ENCODE measurements around the gene SLC66A1. TPM values are rescaled to one million over a fixed set of nuclear protein-coding genes. Genes with fewer than 3 reads are reported as not detected.

The SLC66A1 gene
- total and polyA plus RNA-seq, 9 of the 15 experiments (the other 6 are each of a cell fraction or from before 2014, with no cell fraction given), result 1.2 to 40.8 (median 18.6) TPM

GRCh38 chr1:19377812-19378718, 65.9 kb downstream of the SLC66A1 start:
- WGBS (ENCODE audit: insufficient coverage, low coverage, missing lambda C conversion rate), result 93% methylated on average over 17 of the region's 17 CpGs
- Histone ChIP-seq H2AFZ (ENCODE audit: low read depth, low read length) (no peak overlapping the region), H3K36me3 (ENCODE audit: control insufficient read depth, insufficient read depth, low read length) (peaks cover 66% of the 10 kb centered on the region), H3K4me3 (no peak overlapping the region), H3K4me1 (replicated peaks in 1 of 2; ENCODE audit: control insufficient read depth in 2 of 2, insufficient read depth in 2 of 2, low read length in 2 of 2) (peaks cover 0 to 3% of the 10 kb centered on the region in 2 experiments; a peak in 2 of 5 replicates), H3K9ac (ENCODE audit: insufficient read depth in 1 of 2, low read depth in 2 of 2, low read length in 2 of 2) (no peak overlapping the region), H3K4me2 (ENCODE audit: insufficient read depth, low read length) (no peak overlapping the region), H3K79me2 (ENCODE audit: control insufficient read depth, insufficient read depth, low read length) (no peaks in the 10 kb centered on the region), H3K27me3 (ENCODE audit: control insufficient read depth in 2 of 2, insufficient read depth in 2 of 2, low read length in 2 of 2) (no peaks in the 10 kb centered on the region), H3K27ac (ENCODE audit: extremely low read depth, low read depth, low read length) (no peak overlapping the region), H4K20me1 (replicated peaks; ENCODE audit: control insufficient read depth, insufficient read depth, low read length) (no peaks in the 10 kb centered on the region; the same call in 1 of the 2 replicates), H3K9me3 (replicated peaks; ENCODE audit: control insufficient read depth, insufficient read depth, low read depth, low read length) (no peaks in the 10 kb centered on the region), H3K9me1 (ENCODE audit: control insufficient read depth, insufficient read depth, low read length) (no peaks in the 10 kb centered on the region)
- no peak for DNase-seq (ENCODE audit: extremely low read depth in 1 of 4, low spot score in 3 of 4)
- intact Hi-C loops (cut with micrococcal nuclease) (no loop called here), in situ Hi-C loops (cut with MboI) (no loop called here)
- peak; percentile 54 for FAIRE-seq
- ATAC-seq, result no peak
- CTCF ChIA-PET (ENCODE audit: low intra/inter-chr PET ratio), result no interaction called here
- BruUV-seq (replicated peaks), result no TSS peak
- POLR2A ChIA-PET, result interaction anchor here (0.7 to 1.4 kb wide), 2 partner anchors 16 to 29 kb away, joined by 3 read pairs; no protein-coding TSS in a partner anchor
- no peak for TF ChIP-seq NEUROD1 (IDR thresholded peaks at IDR 0.05; ENCODE audit: borderline replicate concordance, low read depth, low read length, partially characterized antibody)
- no peak for TF ChIP-seq U2AF2 (optimal IDR thresholded peaks at IDR 0.05; ENCODE audit: low read depth, low read length)
- no peak for TF ChIP-seq ZNF79 (CRISPR knock-in tag; IDR thresholded peaks at IDR 0.05; ENCODE audit: low read depth)
- TF ChIP-seq POLR2AphosphoS5 (IDR thresholded peaks at IDR 0.05; ENCODE audit: control insufficient read depth, insufficient read depth, low read depth, low read length), result no peak
- no peak for TF ChIP-seq MCM5 (IDR thresholded peaks at IDR 0.05; ENCODE audit: low read depth)
- TF ChIP-seq ZNF253 (CRISPR knock-in tag; conservative IDR thresholded peaks at IDR 0.05), result no peak
- no peak for TF ChIP-seq RAD51 (IDR thresholded peaks at IDR 0.05; ENCODE audit: borderline replicate concordance, low read depth)
- no peak for TF ChIP-seq CBFA2T2 (conservative IDR thresholded peaks at IDR 0.05)
- TF ChIP-seq ATF2 (CRISPR knock-in tag; IDR thresholded peaks at IDR 0.05), result no peak
- no peak for TF ChIP-seq NCOA2 (IDR thresholded peaks at IDR 0.05; ENCODE audit: partially characterized antibody in 2 of 2)
- no peak for TF ChIP-seq NKRF (IDR thresholded peaks at IDR 0.05; ENCODE audit: borderline replicate concordance)
- TF ChIP-seq ZNF408 (CRISPR knock-in tag; IDR thresholded peaks at IDR 0.05; ENCODE audit: low read depth), result no peak
- no peak for TF ChIP-seq THAP12 (CRISPR knock-in tag; IDR thresholded peaks at IDR 0.05)
- TF ChIP-seq ATF7 (IDR thresholded peaks at IDR 0.05), result no peak
- no peak for TF ChIP-seq POLR2G (IDR thresholded peaks at IDR 0.05; ENCODE audit: low read depth, low read length)
- no peak for TF ChIP-seq MBD2 (IDR thresholded peaks at IDR 0.05; ENCODE audit: borderline replicate concordance, low read depth)

Measured in K562 (cell line).